ENCODE data around the gene HSPB8.

HSPB8 gene

GRCh38 chr12:119171291-119171690 is 7.4 kb upstream of the HSPB8 start:
- no peak for DNase-seq (ENCODE audit: low spot score)

- no peak for DNase-seq (ENCODE audit: low spot score)
Observed at GRCh38 chr12:119171691-119172425, 6.9 kb upstream of the HSPB8 start.

DNA sequence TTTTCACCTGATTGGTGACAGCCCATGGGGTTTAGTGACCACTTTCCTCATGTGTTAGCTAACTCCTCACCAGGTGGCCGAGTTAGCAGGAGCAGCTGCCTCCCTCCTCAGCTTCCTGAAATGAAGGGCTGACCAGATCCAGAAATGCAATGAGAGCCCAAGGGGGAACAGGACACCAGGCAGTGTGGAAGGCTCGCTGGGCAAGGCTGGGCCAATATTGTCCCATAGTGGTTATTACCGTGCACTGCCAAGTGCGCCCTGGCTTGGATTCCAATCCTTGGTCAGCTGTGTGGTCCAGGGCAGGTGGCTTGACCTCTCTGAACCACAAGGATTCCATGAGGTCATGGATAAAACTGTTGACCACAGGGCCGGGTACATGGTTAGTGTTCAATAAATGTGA is 3.6 kb upstream of the HSPB8 start:
- no peak for DNase-seq (ENCODE audit: low spot score)

DNA sequence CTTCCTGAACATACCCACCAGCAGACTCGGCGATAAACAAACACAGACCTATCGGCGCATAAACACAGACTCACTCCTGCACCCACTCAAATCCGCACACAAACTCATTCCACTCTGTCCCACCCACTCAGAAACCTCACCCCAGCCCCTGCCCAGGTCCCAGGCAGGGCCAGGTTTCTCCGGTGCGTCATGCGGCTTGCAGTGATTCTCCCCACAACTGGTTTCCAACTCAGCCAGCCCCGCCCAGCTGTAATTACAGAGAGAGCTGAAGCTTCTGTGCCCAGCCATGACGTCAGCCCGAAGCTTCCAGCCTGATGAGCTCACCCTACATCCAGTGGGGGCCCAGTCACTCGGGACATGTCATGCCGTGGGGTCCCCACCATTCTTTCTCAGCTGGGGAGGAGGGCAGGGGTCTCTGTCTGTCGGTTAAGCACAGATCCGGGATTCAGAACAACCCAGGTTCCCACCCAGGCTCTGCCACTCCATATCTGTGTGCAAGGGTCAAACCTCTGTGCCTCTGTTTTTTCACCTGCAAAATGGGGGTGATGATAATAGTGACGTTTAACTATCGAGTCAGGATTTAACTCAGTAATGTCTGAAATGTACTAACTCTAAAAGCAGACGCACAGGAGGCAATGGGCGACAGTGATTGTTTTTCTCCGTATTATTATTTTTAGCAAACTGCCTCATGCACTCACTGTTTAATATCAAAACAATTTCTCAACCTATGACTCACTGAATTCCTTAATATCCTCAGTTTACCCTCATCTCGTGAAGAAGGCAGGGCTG is 2.3 kb upstream of the HSPB8 start:
- peak; percentile 43 for DNase-seq (ENCODE audit: low spot score)

- DNase-seq (ENCODE audit: low spot score), result no peak
Observed at GRCh38 chr12:119177056-119177325, 1.7 kb upstream of the HSPB8 start.

DNA sequence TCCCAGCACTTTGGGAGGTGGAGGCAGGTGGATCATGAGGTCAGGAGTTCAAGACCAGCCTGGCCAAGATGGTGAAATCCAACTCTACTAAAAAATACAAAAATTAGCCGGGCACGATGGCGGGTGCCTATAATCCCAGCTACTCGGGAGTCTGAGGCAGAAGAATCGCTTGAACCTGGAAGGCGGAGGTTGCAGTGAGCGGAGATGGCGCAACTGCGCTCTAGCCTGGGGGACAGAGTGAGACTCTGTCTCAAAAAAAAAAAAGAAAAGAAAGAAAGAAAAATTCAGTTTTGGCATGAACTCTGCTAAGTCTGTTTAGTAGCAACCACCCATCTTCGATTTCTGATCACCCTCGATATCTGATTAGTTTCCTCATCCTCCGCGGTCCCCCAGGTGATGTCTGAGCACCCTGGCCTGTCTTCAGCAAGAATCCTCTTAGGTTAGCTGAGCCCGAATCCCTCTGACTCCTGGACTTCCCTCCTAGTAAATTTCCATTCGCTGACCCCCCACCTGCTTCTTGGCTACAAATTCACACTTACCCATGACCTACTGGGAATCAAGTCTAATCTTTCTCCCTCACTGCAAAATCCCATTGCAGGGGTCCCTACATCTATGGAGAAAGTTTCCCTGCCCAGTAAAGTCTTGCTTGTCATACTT is 879 bp upstream of the HSPB8 start:
- no peak for DNase-seq (ENCODE audit: low spot score)

GRCh38 chr12:119179335-119180021 is 747 bp downstream of the HSPB8 start:
- DNase-seq (ENCODE audit: low spot score), result peak; percentile 52

DNA sequence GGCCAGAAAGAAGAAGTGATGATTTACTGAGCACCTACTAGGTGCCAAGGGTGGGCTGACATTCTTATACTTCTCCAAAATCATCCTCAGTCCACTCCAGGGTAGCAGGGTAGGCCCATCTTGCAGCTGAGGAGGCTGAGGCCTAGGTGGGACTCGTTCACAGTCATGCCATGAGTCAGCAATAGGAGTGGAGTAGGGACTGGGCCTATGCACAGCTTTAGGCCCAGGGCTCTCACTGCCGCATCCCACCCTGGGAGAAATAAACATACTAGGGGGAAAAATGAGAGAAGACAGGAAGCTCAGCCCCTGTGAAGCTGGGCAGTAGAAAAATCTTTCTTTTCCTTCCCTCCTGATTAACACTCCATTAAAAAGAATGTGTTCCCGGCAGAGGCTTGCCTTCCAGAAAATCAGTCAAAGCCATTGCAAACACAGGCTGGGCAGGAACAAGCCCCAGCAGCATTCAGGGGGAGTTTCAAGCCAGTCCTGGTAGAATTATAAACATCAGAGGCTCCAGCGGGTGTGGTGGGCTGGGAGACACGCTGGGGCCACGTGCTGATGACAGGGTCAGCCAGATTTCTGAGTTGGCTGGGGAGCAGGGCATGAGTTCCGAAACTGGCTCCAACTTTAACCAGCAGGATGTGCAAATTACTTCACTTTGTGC is 1.8 kb downstream of the HSPB8 start:
- DNase-seq (ENCODE audit: low spot score), result no peak

DNA sequence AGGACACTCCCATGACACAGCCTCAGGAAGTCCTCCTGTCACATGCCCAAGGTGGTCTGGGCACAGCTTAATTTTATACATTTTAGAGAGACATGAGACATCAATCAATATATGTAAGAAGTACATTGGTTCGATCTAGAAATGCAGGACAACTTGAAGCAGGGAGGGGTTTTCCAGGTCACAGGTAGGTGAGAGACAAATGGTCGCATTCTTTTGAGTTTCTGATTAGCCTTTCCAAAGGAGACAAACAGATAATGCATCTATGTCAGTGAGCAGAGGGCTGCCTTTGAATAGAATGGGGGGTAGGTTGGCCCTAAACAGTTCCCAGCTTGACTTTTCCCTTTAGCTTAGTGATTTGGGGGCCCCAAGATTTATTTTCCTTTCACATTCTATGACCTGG is 2.5 kb downstream of the HSPB8 start:
- DNase-seq (ENCODE audit: low spot score), result no peak

DNA sequence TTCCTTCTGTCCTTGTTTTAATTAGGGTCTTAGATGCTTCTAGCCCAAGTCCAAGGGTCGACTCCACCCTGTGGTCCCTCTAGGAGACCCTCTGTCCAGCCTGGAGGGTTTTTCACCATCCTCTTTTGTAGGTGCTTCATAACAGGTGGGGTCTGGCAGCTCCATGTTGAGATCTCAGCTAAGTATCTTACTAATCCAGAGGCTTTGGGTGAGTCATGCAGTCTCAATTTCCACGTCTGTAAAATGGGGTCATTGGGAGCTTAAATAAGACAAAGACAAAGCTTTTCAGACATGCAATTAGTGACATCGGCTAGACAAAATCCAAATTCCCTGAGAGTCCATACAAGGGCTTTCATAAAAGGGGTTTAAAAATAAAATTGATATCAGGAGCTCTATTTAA is 3.2 kb downstream of the HSPB8 start:
- no peak for DNase-seq (ENCODE audit: low spot score)

GRCh38 chr12:119182701-119183493 is 4.2 kb downstream of the HSPB8 start:
- DNase-seq (ENCODE audit: low spot score), result no peak

DNA sequence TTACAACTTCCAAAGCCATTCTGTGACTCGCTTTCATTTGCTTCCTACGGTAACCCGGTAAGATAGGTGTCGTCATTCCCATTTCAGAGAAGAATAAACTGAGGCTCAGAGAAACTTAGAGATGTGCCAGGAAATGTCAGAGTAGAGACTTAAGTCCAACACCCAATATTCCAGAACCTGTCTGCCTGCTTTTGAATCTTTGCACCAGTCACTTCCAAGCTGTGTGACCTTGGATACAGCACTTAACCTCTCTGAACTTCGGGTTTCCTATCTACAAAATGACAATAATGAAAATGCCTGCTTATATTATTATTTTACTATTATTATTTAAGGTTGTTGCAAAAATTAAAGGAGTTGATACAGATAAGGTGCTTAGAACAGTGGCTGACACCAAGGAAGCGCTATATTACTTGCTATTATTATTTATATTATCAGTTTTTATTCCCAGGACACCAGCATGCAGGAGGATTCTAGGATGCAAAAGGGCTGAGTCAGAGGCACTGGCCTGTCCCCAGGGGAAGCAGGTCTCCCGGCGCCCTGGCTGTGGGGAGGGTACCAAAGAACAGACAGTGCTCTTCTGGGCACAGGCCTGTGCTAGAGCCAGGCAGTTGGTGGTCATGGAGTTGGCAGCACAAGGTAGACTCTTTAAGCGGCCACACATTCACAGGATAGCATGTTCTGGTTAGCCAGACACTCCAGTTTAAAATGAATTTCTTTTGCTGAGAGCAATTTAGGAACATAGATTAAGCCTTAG is 5.4 kb downstream of the HSPB8 start:
- DNase-seq (ENCODE audit: low spot score), result no peak

DNA sequence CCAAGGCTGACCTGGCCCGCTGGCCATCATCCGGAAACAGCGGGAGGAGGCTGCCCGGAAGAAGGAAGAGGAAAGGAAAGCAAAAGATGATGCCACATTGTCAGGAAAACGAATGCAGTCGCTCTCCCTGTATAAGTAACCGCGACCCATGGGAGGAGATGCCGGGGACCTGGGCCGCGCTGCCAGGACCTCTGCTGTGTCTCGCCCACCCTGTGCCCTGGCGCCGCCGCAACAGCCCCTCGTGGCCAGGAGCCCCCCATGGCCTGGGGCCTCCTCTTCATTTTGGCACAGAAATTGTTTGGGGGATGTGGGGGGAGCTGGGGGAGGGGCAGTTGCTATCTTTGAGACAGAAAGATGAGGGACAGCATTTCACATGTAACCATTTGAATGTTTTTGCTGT is 16.5 kb downstream of the HSPB8 start:
- DNase-seq (ENCODE audit: low spot score), result no peak

GRCh38 chr12:119198440-119198839 is 19.7 kb downstream of the HSPB8 start:
- DNase-seq (ENCODE audit: low spot score), result no peak

GRCh38 chr12:119200601-119201000 is 21.9 kb downstream of the HSPB8 start:
- DNase-seq (ENCODE audit: low spot score), result no peak

- peak; percentile 47 for DNase-seq (ENCODE audit: low spot score)
Observed at GRCh38 chr12:119201789-119202543, 23.2 kb downstream of the HSPB8 start.

- DNase-seq (ENCODE audit: low spot score), result peak; percentile 21
Observed at GRCh38 chr12:119202544-119202943, 23.8 kb downstream of the HSPB8 start.

DNA sequence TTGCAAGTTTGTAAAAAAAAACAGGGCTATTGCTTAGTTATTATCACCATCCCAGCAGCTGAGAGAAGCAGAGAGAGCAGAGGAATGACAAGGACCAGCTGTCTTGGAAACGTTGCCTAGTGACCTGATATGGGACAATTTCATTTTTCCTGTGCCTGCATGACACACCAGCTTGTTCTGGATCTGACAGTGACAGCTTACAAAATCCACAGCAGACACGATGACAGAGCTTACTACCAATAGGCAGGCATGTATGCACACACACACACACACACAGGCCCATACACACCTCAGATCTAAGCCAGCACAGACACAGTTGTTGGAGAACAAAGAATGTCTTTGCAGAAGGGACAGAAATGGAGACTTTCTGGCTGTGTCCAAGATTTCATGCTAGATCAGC is 25.4 kb downstream of the HSPB8 start:
- DNase-seq (ENCODE audit: low spot score), result no peak

DNA sequence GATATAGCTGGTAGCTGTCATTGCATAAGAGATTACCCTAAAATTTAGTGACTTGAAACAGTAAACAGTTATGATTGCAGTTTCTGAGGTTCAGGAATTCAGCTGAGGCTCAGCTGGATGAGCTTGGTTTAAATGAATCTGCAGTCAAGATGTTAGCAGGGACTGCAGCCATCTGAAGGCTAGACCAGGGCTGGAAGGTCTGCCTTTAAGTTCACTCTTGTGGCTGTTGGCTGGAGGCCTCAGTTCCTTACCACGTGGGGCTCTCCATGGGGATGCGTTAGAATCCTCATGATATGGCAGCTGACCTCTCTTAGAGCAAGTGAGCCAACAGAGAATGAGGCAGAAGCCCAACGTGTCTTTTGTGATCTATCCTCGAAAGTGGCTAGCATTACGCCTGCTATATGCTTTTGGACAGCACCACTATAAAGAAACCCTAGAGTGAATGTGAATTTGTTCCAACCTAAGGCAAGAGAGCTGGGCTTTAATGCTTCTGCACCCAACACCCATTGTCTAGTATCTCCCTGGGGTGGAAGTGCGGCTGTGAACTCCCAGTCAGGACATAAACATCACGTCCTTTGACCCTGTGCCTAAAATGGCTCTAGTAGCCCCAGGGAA is 26.0 kb downstream of the HSPB8 start:
- no peak for DNase-seq (ENCODE audit: low spot score)
